Activated naive CD8-positive, alpha-beta T cell treated with anti-CD3 and anti-CD28 coated beads, Interleukin-2, amount 10 ng/mL, durations not matched to agents 7 days and 5 days (primary cell): ENCODE data around the gene NRXN2. TPM values are rescaled to one million over a fixed set of nuclear protein-coding genes. Genes with fewer than 3 reads are reported as not detected.
A peak's percentile ranks its signal among the peaks of the same experiment; 100 is the strongest.

Source experiments
- ATAC-seq: fragments of 150-1000 bp; cut with Tn5 transposase; one replicate; pipeline ENCODE4 v1.10.0; 2021; ENCODE audit warnings: low read depth, moderate library complexity
- POLR2A ChIA-PET: fragments of 350-600 bp; sonication (Branson Sonifier 250); formaldehyde crosslinking; loops from one replicate; lab custom pipeline; 2021; ENCODE audit warnings: antibody characterized with exemption; lab: Charles Lee
- DNase-seq: peaks from one replicate; pipeline ENCODE4 v3.0.0; 2021
- H3K27ac Mint-ChIP-seq: one replicate; pipeline ENCODE4 v1.8.0; 2022; ENCODE audit warnings: mild to moderate bottlenecking, mixed read lengths
- H3K27me3 Mint-ChIP-seq: one replicate; pipeline ENCODE4 v1.8.0; 2022; ENCODE audit warnings: mild to moderate bottlenecking, moderate library complexity, mixed read lengths
- H3K36me3 Mint-ChIP-seq: one replicate; pipeline ENCODE4 v1.8.0; 2021; ENCODE audit warnings: mild to moderate bottlenecking, mixed read lengths
- H3K4me1 Mint-ChIP-seq: one replicate; pipeline ENCODE4 v1.8.0; 2021; ENCODE audit warnings: mixed read lengths
- H3K4me3 Mint-ChIP-seq: one replicate; pipeline ENCODE4 v1.8.0; 2022; ENCODE audit warnings: mild to moderate bottlenecking, moderate library complexity, mixed read lengths
- H3K9me3 Mint-ChIP-seq: one replicate; pipeline ENCODE4 v1.8.0; 2021; ENCODE audit warnings: mixed read lengths
- total RNA-seq, 2 experiments: library from RNA; stranded (reverse); gene quantifications; one replicate each; pipeline ENCODE4 v1.2.3, GENCODE V29; 2021

The NRXN2 gene
- total RNA-seq, 2 experiments from 2014 or later = 0.36 TPM; not detected in 1

DNA sequence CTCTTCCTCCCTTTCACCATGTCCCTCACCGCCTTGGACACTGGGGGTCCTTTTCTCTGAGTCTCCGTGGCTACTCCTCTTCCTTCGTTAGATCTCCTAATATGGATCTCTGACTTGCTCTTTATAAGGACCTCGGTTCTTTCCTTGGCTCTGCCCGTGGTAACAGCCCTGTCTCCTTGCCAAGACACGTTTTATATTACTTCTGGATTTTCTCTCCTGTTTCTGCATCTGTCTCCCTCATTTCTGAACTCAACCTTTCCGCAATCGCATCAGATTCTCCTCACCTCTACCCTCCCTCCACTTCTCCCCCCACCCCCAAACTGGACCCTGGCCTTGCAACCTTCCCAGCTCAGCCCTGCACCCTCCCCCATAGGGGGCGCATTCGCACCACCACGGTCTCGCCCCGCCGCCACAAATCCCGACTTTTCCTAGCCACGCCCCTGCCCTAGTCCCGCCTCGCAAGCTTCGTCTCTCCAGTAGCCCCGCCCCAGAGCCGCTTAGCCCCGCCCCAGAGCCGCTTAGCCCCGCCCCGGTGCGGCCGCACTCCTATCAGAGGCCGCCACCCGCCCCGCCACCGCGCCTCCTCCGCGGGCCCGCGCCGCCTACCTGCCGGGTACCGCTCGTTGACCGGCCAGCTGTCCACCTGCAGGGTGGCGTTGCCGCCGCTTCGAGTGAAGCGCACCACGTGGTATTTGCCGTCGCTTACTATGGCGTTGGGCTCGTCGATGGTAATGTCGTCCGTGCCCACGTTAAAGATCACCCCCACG lies 93.0 kb downstream of the NRXN2 start:
- H3K27me3 Mint-ChIP-seq = peaks cover 4% of the 10 kb centered on the region
- POLR2A ChIA-PET = no interaction called here
- H3K36me3 Mint-ChIP-seq = no peaks in the 10 kb centered on the region
- ATAC-seq = no peak
- no peak for DNase-seq
- no peaks in the 10 kb centered on the region for H3K9me3 Mint-ChIP-seq
- peaks cover 21% of the 10 kb centered on the region for H3K4me1 Mint-ChIP-seq
- H3K4me3 Mint-ChIP-seq = no peak overlapping the region
- H3K27ac Mint-ChIP-seq = no peak overlapping the region

DNA sequence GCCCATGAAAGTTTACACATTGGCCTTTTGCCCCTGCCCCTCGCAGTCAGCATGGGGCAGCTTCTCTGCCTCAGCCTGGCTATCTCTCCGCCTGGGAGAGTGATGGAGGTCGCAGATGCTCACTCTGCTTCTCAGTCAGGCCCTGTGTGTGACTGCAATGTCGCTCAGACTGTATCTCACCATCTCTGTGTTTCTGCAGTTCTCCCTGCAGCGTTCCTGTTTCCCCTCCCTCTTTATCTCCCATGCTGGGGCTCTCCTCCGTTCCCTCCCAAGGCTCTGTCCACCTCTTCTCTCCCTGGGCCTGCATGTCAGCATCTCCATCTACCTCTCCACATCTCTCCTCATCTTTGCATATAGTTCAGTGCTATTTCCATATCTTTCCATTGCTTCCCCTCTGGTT lies 93.9 kb downstream of the NRXN2 start:
- Mint-ChIP-seq H3K27me3 (no peaks in the 10 kb centered on the region), H3K9me3 (no peaks in the 10 kb centered on the region), H3K27ac (no peak overlapping the region), H3K4me1 (peaks cover 12% of the 10 kb centered on the region), H3K36me3 (no peaks in the 10 kb centered on the region), H3K4me3 (no peak overlapping the region)
- ATAC-seq (no peak), DNase-seq (no peak)
- POLR2A ChIA-PET = no interaction called here

GRCh38 chr11:64628596-64628995 lies 94.4 kb downstream of the NRXN2 start:
- no peak overlapping the region for H3K27ac Mint-ChIP-seq
- no peaks in the 10 kb centered on the region for H3K9me3 Mint-ChIP-seq
- H3K36me3 Mint-ChIP-seq = no peaks in the 10 kb centered on the region
- DNase-seq = no peak
- H3K27me3 Mint-ChIP-seq = no peaks in the 10 kb centered on the region
- H3K4me3 Mint-ChIP-seq = no peak overlapping the region
- ATAC-seq = no peak
- POLR2A ChIA-PET = no interaction called here
- H3K4me1 Mint-ChIP-seq = peaks cover 7% of the 10 kb centered on the region

GRCh38 chr11:64627371-64627770 lies 95.6 kb downstream of the NRXN2 start:
- H3K36me3 Mint-ChIP-seq = no peaks in the 10 kb centered on the region
- DNase-seq (no peak), ATAC-seq (no peak)
- no peaks in the 10 kb centered on the region for H3K9me3 Mint-ChIP-seq
- H3K27me3 Mint-ChIP-seq = no peaks in the 10 kb centered on the region
- H3K27ac Mint-ChIP-seq = no peak overlapping the region
- no peaks in the 10 kb centered on the region for H3K4me1 Mint-ChIP-seq
- H3K4me3 Mint-ChIP-seq = no peak overlapping the region
- POLR2A ChIA-PET = no interaction called here

GRCh38 chr11:64626637-64627036 lies 96.4 kb downstream of the NRXN2 start:
- ATAC-seq (no peak), DNase-seq (no peak)
- H3K4me3 Mint-ChIP-seq = no peak overlapping the region
- H3K36me3 Mint-ChIP-seq = no peaks in the 10 kb centered on the region
- POLR2A ChIA-PET = no interaction called here
- H3K27me3 Mint-ChIP-seq = no peaks in the 10 kb centered on the region
- H3K4me1 Mint-ChIP-seq = no peaks in the 10 kb centered on the region
- peak overlapping the region; percentile 12 for H3K27ac Mint-ChIP-seq
- H3K9me3 Mint-ChIP-seq = no peaks in the 10 kb centered on the region

DNA sequence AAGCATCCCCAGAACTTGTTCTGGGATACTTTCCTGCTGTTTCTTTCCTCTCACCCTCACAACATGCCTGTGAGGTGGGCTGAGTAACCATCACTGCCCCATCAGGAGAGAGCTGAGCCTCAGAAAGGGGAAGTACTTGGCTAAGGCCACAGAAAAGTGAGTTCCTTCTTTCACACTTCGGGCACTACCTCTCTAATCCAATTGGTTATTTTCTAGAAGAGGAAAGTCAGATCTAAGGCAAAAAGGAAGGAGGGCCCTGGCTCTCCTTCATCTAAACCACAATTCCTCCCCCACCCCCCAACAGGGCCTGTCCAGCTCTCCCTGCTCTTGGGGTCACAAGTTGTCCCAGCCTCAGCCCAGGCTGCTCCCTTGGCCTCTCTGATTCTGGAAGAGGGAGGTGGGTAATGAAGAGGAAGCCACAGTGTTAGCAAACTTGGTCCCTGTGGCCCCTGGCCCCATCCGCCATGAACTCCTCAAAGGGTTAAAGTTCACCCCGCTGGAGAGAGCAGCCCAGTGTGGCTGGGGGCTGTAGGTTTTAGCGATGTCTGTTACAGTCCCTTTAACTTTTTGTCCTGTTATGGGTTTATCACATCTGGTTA lies 98.0 kb downstream of the NRXN2 start:
- POLR2A ChIA-PET = no interaction called here
- DNase-seq (no peak), ATAC-seq (no peak)
- Mint-ChIP-seq H3K4me3 (no peak overlapping the region), H3K27ac (no peak overlapping the region), H3K9me3 (no peaks in the 10 kb centered on the region), H3K27me3 (no peaks in the 10 kb centered on the region), H3K4me1 (peaks cover 11% of the 10 kb centered on the region), H3K36me3 (no peaks in the 10 kb centered on the region)

DNA sequence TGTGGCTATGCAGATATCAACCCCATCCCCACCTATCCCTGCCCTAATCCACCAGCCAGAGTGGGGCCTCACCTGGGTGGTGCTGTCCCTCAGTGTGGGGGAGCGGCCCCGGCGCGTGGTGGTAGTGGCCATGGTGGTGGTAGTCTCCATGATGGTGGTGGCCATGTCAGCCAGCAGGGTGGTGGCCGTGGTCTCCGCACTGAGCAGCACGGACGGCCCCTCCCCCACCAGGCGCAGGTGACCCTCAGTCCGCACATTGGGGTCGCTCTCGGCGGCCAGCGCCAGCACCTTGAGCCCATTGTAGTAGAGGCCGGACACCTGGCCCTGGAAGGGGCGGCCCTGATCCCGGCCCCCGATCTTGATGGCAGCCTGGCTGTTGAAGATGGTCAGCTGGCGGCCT lies 100.3 kb downstream of the NRXN2 start:
- Mint-ChIP-seq H3K27me3 (no peaks in the 10 kb centered on the region), H3K4me3 (no peak overlapping the region), H3K9me3 (no peaks in the 10 kb centered on the region), H3K36me3 (no peaks in the 10 kb centered on the region), H3K27ac (no peak overlapping the region), H3K4me1 (peaks cover 12% of the 10 kb centered on the region)
- POLR2A ChIA-PET = no interaction called here
- ATAC-seq (no peak), DNase-seq (no peak)

DNA sequence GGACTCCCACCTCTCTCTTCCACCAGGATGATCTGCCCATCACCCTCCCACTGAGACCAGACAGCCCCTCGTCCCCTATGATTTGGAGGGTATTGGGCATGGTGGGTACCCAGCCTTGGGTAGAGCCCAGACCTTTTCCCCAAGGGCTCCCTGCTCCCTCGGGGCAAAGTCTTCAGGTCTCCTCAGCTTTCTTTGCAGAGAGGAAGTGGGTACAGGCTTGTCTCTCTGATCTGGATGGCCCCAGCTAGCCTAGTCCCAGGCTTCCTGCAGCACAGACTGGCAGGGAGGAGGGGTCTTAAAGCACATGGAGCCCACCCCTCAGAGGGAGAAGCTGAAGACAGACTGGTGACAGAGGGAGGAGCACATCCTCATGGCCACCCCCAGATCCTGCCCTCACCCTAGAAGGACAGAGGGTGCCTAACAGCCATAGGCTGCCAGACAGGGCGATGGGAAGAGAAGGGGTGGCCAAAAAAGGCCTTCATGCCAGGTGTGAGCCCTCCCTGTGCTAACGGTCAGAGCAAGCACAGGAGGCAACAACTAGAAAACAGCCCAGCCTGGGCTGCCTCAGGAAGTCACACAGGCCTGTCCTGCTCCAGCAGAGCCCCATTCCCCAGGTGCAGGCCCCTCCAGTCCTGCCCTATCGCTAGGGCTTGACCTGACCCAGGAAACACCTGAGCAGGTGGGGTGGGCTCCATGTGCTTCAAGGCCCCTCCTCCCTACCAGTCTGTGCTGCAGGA lies 101.5 kb downstream of the NRXN2 start:
- peak overlapping the region; percentile 45 for H3K27ac Mint-ChIP-seq
- no peaks in the 10 kb centered on the region for H3K9me3 Mint-ChIP-seq
- ATAC-seq (peak; percentile 57), DNase-seq (no peak)
- peaks cover 2% of the 10 kb centered on the region for H3K27me3 Mint-ChIP-seq
- POLR2A ChIA-PET = interaction anchor here (1.7 kb wide), 1 partner anchor 10 kb away, joined by 5 read pairs; no protein-coding TSS in a partner anchor
- H3K36me3 Mint-ChIP-seq = no peaks in the 10 kb centered on the region
- H3K4me3 Mint-ChIP-seq = peak overlapping the region; percentile 30
- peaks cover 12% of the 10 kb centered on the region for H3K4me1 Mint-ChIP-seq

GRCh38 chr11:64620381-64620971 lies 102.5 kb downstream of the NRXN2 start:
- peak overlapping the region; percentile 30 for H3K27ac Mint-ChIP-seq
- DNase-seq = no peak

GRCh38 chr11:64619811-64620380 lies 103.1 kb downstream of the NRXN2 start:
- peaks cover 20% of the 10 kb centered on the region for H3K4me1 Mint-ChIP-seq
- DNase-seq (no peak), ATAC-seq (no peak)
- H3K36me3 Mint-ChIP-seq = no peaks in the 10 kb centered on the region
- POLR2A ChIA-PET = interaction anchor here (1.7 kb wide), 1 partner anchor 8 kb away, joined by 5 read pairs; no protein-coding TSS in a partner anchor
- peaks cover 2% of the 10 kb centered on the region for H3K27me3 Mint-ChIP-seq
- no peak overlapping the region for H3K4me3 Mint-ChIP-seq
- no peaks in the 10 kb centered on the region for H3K9me3 Mint-ChIP-seq
- H3K27ac Mint-ChIP-seq = peak overlapping the region; percentile 64

More at GRCh38 chr11:64620381-64620971, 102.5 kb downstream of the NRXN2 start:
- H3K4me3 Mint-ChIP-seq = peak overlapping the region; percentile 8
- peaks cover 2% of the 10 kb centered on the region for H3K27me3 Mint-ChIP-seq
- H3K9me3 Mint-ChIP-seq = no peaks in the 10 kb centered on the region
- POLR2A ChIA-PET = interaction anchor here (1.7 kb wide), 1 partner anchor 9 kb away, joined by 5 read pairs; no protein-coding TSS in a partner anchor
- no peaks in the 10 kb centered on the region for H3K36me3 Mint-ChIP-seq
- no peak for ATAC-seq
- peaks cover 15% of the 10 kb centered on the region for H3K4me1 Mint-ChIP-seq

- Mint-ChIP-seq H3K4me3 (no peak overlapping the region), H3K27ac (no peak overlapping the region), H3K4me1 (peaks cover 24% of the 10 kb centered on the region), H3K9me3 (no peaks in the 10 kb centered on the region), H3K36me3 (no peaks in the 10 kb centered on the region), H3K27me3 (peaks cover 2% of the 10 kb centered on the region)
- ATAC-seq = no peak
- DNase-seq = no peak
- POLR2A ChIA-PET = no interaction called here
Measured at GRCh38 chr11:64619196-64619595, 103.8 kb downstream of the NRXN2 start.

GRCh38 chr11:64616817-64617216 lies 106.2 kb downstream of the NRXN2 start:
- Mint-ChIP-seq H3K4me3 (no peak overlapping the region), H3K27me3 (peaks cover 9% of the 10 kb centered on the region), H3K9me3 (no peaks in the 10 kb centered on the region), H3K4me1 (peaks cover 35% of the 10 kb centered on the region), H3K27ac (no peak overlapping the region), H3K36me3 (no peaks in the 10 kb centered on the region)
- ATAC-seq (no peak), DNase-seq (no peak)
- POLR2A ChIA-PET = no interaction called here

DNA sequence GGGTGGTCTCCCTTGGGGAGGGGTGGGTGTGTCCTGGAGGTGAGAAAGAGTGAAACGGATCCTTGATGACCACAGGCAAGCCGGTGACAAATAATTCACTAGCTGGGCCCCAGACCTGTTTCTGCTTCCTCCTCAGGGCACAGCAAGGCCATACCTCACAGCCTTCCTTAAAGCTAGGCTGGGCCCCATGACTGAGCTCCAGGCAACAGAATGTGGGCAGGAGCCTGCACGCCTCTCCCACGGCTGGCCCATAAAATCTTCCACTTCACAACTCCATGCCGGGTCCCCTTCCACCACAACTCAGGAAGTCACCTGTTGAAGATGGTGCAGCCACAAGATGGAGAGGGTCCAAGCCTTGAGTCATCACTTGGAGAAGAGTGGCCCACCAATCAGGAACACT lies 108.1 kb downstream of the NRXN2 start:
- peak; percentile 21 for ATAC-seq
- peaks cover 9% of the 10 kb centered on the region for H3K27me3 Mint-ChIP-seq
- DNase-seq = no peak
- H3K4me3 Mint-ChIP-seq = no peak overlapping the region
- no peaks in the 10 kb centered on the region for H3K9me3 Mint-ChIP-seq
- no peak overlapping the region for H3K27ac Mint-ChIP-seq
- POLR2A ChIA-PET = no interaction called here
- H3K36me3 Mint-ChIP-seq = no peaks in the 10 kb centered on the region
- peaks cover 41% of the 10 kb centered on the region for H3K4me1 Mint-ChIP-seq
